ENCODE data around the gene SH2D3C. TPM values are rescaled to one million over a fixed set of nuclear protein-coding genes. Genes with fewer than 3 reads are reported as not detected.

Gene SH2D3C
- total RNA-seq, 2 experiments from 2014 or later = 10.9 to 11.8 TPM

DNA sequence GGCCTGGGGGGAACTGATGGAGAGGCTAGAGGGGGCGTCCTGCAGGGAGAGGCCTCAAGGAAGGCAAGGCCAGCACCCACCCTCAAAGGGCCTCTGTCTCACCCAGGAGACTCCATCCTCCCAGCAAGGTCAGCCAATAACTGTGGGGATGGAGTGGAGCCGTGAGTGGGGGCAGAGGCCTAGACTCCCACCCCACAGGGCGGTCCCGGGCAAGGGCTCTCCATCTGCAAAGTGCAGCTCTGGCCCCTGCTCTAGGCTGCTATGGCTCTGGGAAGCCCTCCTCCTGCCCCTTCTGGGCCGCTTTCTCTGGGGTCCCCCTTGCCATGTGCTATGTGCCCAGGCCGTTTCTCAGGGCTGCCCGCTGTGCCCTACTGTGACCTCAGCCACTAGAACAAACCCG lies 38.3 kb upstream of the SH2D3C start:
- peak overlapping the region in 1 of 2 donors; percentile 7 for H3K27ac ChIP-seq (ENCODE audit: low read depth in 1 of 2, low read length in 2 of 2)
- ChIA-PET POLR2A (no interaction called here), CTCF (no interaction called here)
- no peak overlapping the region for H3K4me3 ChIP-seq (ENCODE audit: low read length)
- H3K4me1 ChIP-seq (ENCODE audit: insufficient read depth, low read length) = no peaks in the 10 kb centered on the region
- peaks cover 51% of the 10 kb centered on the region for H3K36me3 Mint-ChIP-seq (ENCODE audit: low read depth)
- H3K27me3 ChIP-seq (ENCODE audit: control insufficient read depth in 1 of 2, insufficient read depth in 2 of 2, low read length in 2 of 2) = no peaks in the 10 kb centered on the region
- H3K4me1 Mint-ChIP-seq (ENCODE audit: low read depth) = no peaks in the 10 kb centered on the region
- ATAC-seq (ENCODE audit: poor library complexity) = no peak
- no peak overlapping the region for H3K27ac Mint-ChIP-seq
- H3K27me3 Mint-ChIP-seq = no peaks in the 10 kb centered on the region
- H3K36me3 ChIP-seq (ENCODE audit: insufficient read depth, low read length) = peaks cover 54% of the 10 kb centered on the region
- no peak for DNase-seq
- H3K9me3 ChIP-seq (ENCODE audit: control insufficient read depth in 1 of 2, insufficient read depth in 1 of 2, low read length in 2 of 2) = no peaks in the 10 kb centered on the region
- H3K4me3 Mint-ChIP-seq = no peak overlapping the region
- TF ChIP-seq CTCF (IDR thresholded peaks at IDR 0.05) = no peak
- H3K9me3 Mint-ChIP-seq = no peaks in the 10 kb centered on the region
- intact Hi-C loops (cut with DNase I, micrococcal nuclease) = no loop called here

- no peak overlapping the region for H3K4me3 ChIP-seq (ENCODE audit: low read length)
- Mint-ChIP-seq H3K27ac (no peak overlapping the region), H3K4me3 (no peak overlapping the region), H3K27me3 (no peaks in the 10 kb centered on the region), H3K9me3 (no peaks in the 10 kb centered on the region), H3K36me3 (ENCODE audit: low read depth) (peaks cover 53% of the 10 kb centered on the region), H3K4me1 (ENCODE audit: low read depth) (no peaks in the 10 kb centered on the region)
- no peaks in the 10 kb centered on the region for H3K27me3 ChIP-seq (ENCODE audit: control insufficient read depth in 1 of 2, insufficient read depth in 2 of 2, low read length in 2 of 2)
- H3K9me3 ChIP-seq (ENCODE audit: control insufficient read depth in 1 of 2, insufficient read depth in 1 of 2, low read length in 2 of 2) = no peaks in the 10 kb centered on the region
- DNase-seq (no peak), ATAC-seq (ENCODE audit: poor library complexity) (no peak)
- intact Hi-C loops (cut with DNase I, micrococcal nuclease) = no loop called here
- H3K27ac ChIP-seq (ENCODE audit: low read depth in 1 of 2, low read length in 2 of 2) = no peak overlapping the region
- ChIA-PET POLR2A (no interaction called here), CTCF (no interaction called here)
- peaks cover 56% of the 10 kb centered on the region for H3K36me3 ChIP-seq (ENCODE audit: insufficient read depth, low read length)
- H3K4me1 ChIP-seq (ENCODE audit: insufficient read depth, low read length) = no peaks in the 10 kb centered on the region
- TF ChIP-seq CTCF (IDR thresholded peaks at IDR 0.05) = no peak
These were observed 37.9 kb upstream of the SH2D3C start for GRCh38 chr9:127816362-127816725.

DNA sequence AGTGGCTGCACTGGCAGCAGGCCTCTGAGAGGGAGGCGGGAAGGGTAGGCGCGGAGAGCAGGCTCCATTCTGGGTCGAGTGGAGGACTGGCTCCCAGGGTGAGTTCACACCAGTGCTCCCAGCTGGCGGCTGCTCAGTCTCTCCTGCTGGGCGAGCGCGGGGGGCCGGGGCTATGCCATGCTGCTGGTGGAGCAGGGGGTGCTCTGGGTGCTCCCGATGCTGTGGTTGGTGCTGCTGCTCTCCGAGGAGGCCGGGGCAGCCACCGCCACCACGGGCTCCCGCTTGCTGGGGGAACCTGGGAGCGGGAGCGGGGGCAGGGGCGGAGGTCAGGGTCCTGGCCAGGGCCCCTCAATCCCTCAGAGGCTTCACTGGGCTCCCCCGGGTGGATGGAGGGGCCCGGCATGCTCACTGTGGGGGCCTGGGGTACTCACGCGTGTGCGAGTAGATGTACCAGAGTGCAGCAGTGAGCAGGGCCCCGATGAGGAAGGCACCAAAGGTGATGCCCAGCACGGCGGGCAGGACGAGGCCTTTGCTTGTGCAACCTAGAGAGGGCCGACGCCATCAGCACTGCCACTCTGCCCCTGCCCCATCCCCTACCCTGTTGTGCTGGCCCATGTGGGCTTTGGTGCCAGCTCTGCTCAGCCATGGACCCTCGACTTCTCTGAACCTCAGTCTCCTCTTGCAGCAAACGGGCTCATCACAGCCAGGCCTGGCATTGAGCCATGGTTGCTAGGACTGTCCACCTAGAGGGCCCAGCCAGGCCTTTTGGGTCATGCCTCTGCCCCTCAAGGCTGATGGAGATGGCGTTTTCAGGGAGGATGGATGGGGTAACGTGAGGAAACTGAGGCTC lies 37.3 kb upstream of the SH2D3C start:
- Mint-ChIP-seq H3K4me1 (ENCODE audit: low read depth) (no peaks in the 10 kb centered on the region), H3K27me3 (no peaks in the 10 kb centered on the region), H3K36me3 (ENCODE audit: low read depth) (peaks cover 51% of the 10 kb centered on the region), H3K27ac (no peak overlapping the region), H3K4me3 (no peak overlapping the region), H3K9me3 (no peaks in the 10 kb centered on the region)
- Histone ChIP-seq H3K27me3 (ENCODE audit: control insufficient read depth in 1 of 2, insufficient read depth in 2 of 2, low read length in 2 of 2) (no peaks in the 10 kb centered on the region), H3K36me3 (ENCODE audit: insufficient read depth, low read length) (peaks cover 55% of the 10 kb centered on the region), H3K4me1 (ENCODE audit: insufficient read depth, low read length) (no peaks in the 10 kb centered on the region), H3K9me3 (ENCODE audit: control insufficient read depth in 1 of 2, insufficient read depth in 1 of 2, low read length in 2 of 2) (no peaks in the 10 kb centered on the region), H3K4me3 (ENCODE audit: low read length) (no peak overlapping the region), H3K27ac (ENCODE audit: low read depth in 1 of 2, low read length in 2 of 2) (no peak overlapping the region)
- DNase-seq (no peak), ATAC-seq (ENCODE audit: poor library complexity) (no peak)
- TF ChIP-seq CTCF (IDR thresholded peaks at IDR 0.05) = no peak
- ChIA-PET POLR2A (no interaction called here), CTCF (no interaction called here)
- intact Hi-C loops (cut with DNase I, micrococcal nuclease) = no loop called here

All from CD4-positive, alpha-beta T cell (primary cell).